PC-3 (cell line): ENCODE data around the gene TMEM121B. TPM values are rescaled to one million over a fixed set of nuclear protein-coding genes. Genes with fewer than 3 reads are reported as not detected.
A peak's percentile ranks its signal among the peaks of the same experiment; 100 is the strongest.

Experiments
- ATAC-seq: fragments of 200-7000 bp; cut with Tn5 transposase; 2 replicates; pipeline ENCODE4 v1.9.1; 2020; ENCODE audit warnings: mild to moderate bottlenecking, moderate library complexity
- BruUV-seq: library from RNA; stranded (reverse); fragments of 400-500 nt; replicated peaks from 2 replicates; lab custom pipeline; 2021; lab: Mats Ljungman, UMichigan
- CTCF ChIA-PET: fragments of 300-600 bp; sonication (Branson Sonifier 250); formaldehyde crosslinking; loops from one replicate; lab custom pipeline; 2022; ENCODE audit warnings: antibody characterized with exemption; lab: Charles Lee
- POLR2A ChIA-PET: fragments of 300-600 bp; sonication (Branson Sonifier 250); formaldehyde crosslinking; loops from one replicate; lab custom pipeline; 2022; ENCODE audit warnings: antibody characterized with exemption; ENCODE audit not compliant: unreplicated experiment; lab: Charles Lee
- DNase-seq: peaks from one replicate; pipeline ENCODE4 v3.0.0-alpha.2; 2015
- H2AFZ ChIP-seq: fragments of 300-600 bp; sonication (generic); 2 replicates; pipeline ENCODE4 v1.6.0; 2016; ENCODE audit warnings: antibody characterized with exemption, low read length
- H3F3A ChIP-seq: fragments of 300-600 bp; sonication (generic); one replicate; pipeline ENCODE4 v1.6.0; 2017; ENCODE audit warnings: antibody characterized with exemption, low read length, control low read depth, mild to moderate bottlenecking; ENCODE audit not compliant: unreplicated experiment
- H3K27ac ChIP-seq: fragments of 300-600 bp; sonication (generic); 2 replicates; pipeline ENCODE4 v1.5.1; 2016; ENCODE audit warnings: mild to moderate bottlenecking, low read length
- H3K27me3 ChIP-seq: fragments of 300-600 bp; sonication (generic); 2 replicates; pipeline ENCODE4 v1.6.1; 2016; ENCODE audit warnings: low read length, mixed read lengths
- H3K36me3 ChIP-seq: fragments of 300-600 bp; sonication (generic); 2 replicates; pipeline ENCODE4 v1.6.1; 2016; ENCODE audit warnings: low read depth, mixed run types, low read length, mixed read lengths
- H3K4me1 ChIP-seq: fragments of 300-600 bp; sonication (generic); 2 replicates; pipeline ENCODE4 v1.5.1; 2016; ENCODE audit warnings: low read length; ENCODE audit not compliant: insufficient read depth
- H3K4me2 ChIP-seq: fragments of 300-600 bp; sonication (generic); 2 replicates; pipeline ENCODE4 v1.6.0; 2016; ENCODE audit warnings: low read length
- H3K4me3 ChIP-seq: fragments of 300-600 bp; sonication (generic); 2 replicates; pipeline ENCODE4 v1.5.1; 2016; ENCODE audit warnings: mild to moderate bottlenecking, low read length, mixed read lengths
- H3K79me2 ChIP-seq: fragments of 300-600 bp; sonication (generic); 2 replicates; pipeline ENCODE4 v1.6.1; 2017; ENCODE audit warnings: low read length, mixed read lengths
- H3K9ac ChIP-seq: fragments of 300-600 bp; sonication (generic); 2 replicates; pipeline ENCODE4 v1.6.0; 2016; ENCODE audit warnings: mild to moderate bottlenecking, low read length
- H3K9me2 ChIP-seq: fragments of 300-600 bp; sonication (generic); replicated peaks from 2 replicates; pipeline ENCODE4 v1.6.1; 2016; ENCODE audit warnings: mixed run types, low read length, mixed read lengths
- H3K9me3 ChIP-seq: fragments of 300-600 bp; sonication (generic); 2 replicates; pipeline ENCODE4 v1.6.1; 2016; ENCODE audit warnings: low read length, mixed read lengths
- H4K20me1 ChIP-seq: fragments of 300-600 bp; sonication (generic); 2 replicates; pipeline ENCODE4 v1.6.1; 2016; ENCODE audit warnings: low read length, mixed read lengths
- EZH2 ChIP-seq: fragments of 300-600 bp; sonication (generic); IDR thresholded peaks from one replicate; pipeline ENCODE4 v1.6.1; 2017; ENCODE audit warnings: antibody characterized with exemption, mild to moderate bottlenecking, low read length; ENCODE audit not compliant: unreplicated experiment
- EZH2phosphoT487 ChIP-seq: fragments of 300-600 bp; sonication (generic); IDR thresholded peaks from 2 replicates; pipeline ENCODE4 v1.6.1; 2018; ENCODE audit warnings: mild to moderate bottlenecking, antibody characterized with exemption, low read length, borderline replicate concordance
- intact Hi-C: fragments of 100-400 bp; cut with micrococcal nuclease; formaldehyde crosslinking; loops from 2 replicates; pipeline ENCODE4 v1.9.0; 2023
- total RNA-seq: library from RNA; depleted of rRNA; stranded (reverse); fragments of >200 nt; gene quantifications from 2 replicates; pipeline ENCODE4 v1.2.3, GENCODE V29; 2014
- TF ChIP-seq, protein P1 (sequence below): fragments of 300-600 bp; sonication (generic); conservative IDR thresholded peaks from 2 replicates; pipeline ENCODE4 v1.5.1; 2017; ENCODE audit warnings: antibody characterized with exemption, low read depth, mild to moderate bottlenecking, low read length

TMEM121B gene
- total RNA-seq, 1 experiment from 2014 or later, result 0.11 TPM

- no peaks in the 10 kb centered on the region for H3F3A ChIP-seq
- intact Hi-C loops, result loop anchor here (1.0 to 2.0 kb wide), 2 partner anchors 28 to 87 kb away; no protein-coding TSS in a partner anchor
- H4K20me1 ChIP-seq, result no peaks in the 10 kb centered on the region
- H3K27ac ChIP-seq, result no peak overlapping the region
- no peak for ATAC-seq
- H3K36me3 ChIP-seq, result no peaks in the 10 kb centered on the region
- TSS peak; percentile 31 for BruUV-seq
- H3K4me2 ChIP-seq, result peak overlapping the region; percentile 90
- peaks cover 26% of the 10 kb centered on the region for H3K79me2 ChIP-seq
- no peak for DNase-seq
- no peaks in the 10 kb centered on the region for H3K9me2 ChIP-seq
- peak overlapping the region; percentile 85; the same call in 1 of the 2 replicates for H3K4me3 ChIP-seq
- CTCF ChIA-PET, result no interaction called here
- peak overlapping the region; percentile 76 for H3K9ac ChIP-seq
- no peaks in the 10 kb centered on the region for H3K9me3 ChIP-seq
- peak overlapping the region; percentile 89; the same call in 1 of the 2 replicates for H2AFZ ChIP-seq
- H3K4me1 ChIP-seq, result peaks cover 11% of the 10 kb centered on the region; the same call in 1 of the 2 replicates
- H3K27me3 ChIP-seq, result no peaks in the 10 kb centered on the region
- TF ChIP-seq EZH2phosphoT487 (no peak), EZH2 (no peak)
- TF ChIP-seq, protein P1, sequence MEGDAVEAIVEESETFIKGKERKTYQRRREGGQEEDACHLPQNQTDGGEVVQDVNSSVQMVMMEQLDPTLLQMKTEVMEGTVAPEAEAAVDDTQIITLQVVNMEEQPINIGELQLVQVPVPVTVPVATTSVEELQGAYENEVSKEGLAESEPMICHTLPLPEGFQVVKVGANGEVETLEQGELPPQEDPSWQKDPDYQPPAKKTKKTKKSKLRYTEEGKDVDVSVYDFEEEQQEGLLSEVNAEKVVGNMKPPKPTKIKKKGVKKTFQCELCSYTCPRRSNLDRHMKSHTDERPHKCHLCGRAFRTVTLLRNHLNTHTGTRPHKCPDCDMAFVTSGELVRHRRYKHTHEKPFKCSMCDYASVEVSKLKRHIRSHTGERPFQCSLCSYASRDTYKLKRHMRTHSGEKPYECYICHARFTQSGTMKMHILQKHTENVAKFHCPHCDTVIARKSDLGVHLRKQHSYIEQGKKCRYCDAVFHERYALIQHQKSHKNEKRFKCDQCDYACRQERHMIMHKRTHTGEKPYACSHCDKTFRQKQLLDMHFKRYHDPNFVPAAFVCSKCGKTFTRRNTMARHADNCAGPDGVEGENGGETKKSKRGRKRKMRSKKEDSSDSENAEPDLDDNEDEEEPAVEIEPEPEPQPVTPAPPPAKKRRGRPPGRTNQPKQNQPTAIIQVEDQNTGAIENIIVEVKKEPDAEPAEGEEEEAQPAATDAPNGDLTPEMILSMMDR, result no peak
- POLR2A ChIA-PET, result no interaction called here
These were observed 37.2 kb downstream of the TMEM121B start for GRCh38 chr22:17083811-17084441.

GRCh38 chr22:17083255-17083654 lies 37.9 kb downstream of the TMEM121B start:
- Histone ChIP-seq H3K9me3 (no peaks in the 10 kb centered on the region), H3K4me1 (peaks cover 11% of the 10 kb centered on the region; the same call in 1 of the 2 replicates), H3K4me3 (no peak overlapping the region), H3K4me2 (no peak overlapping the region), H3K27ac (no peak overlapping the region), H3K36me3 (no peaks in the 10 kb centered on the region), H3K9ac (no peak overlapping the region), H3K9me2 (no peaks in the 10 kb centered on the region), H3F3A (no peaks in the 10 kb centered on the region), H2AFZ (no peak overlapping the region), H3K27me3 (no peaks in the 10 kb centered on the region), H4K20me1 (no peaks in the 10 kb centered on the region), H3K79me2 (peaks cover 26% of the 10 kb centered on the region)
- ATAC-seq (no peak), DNase-seq (no peak)
- BruUV-seq, result no TSS peak
- TF ChIP-seq, protein P1, result no peak
- TF ChIP-seq EZH2, result no peak
- TF ChIP-seq EZH2phosphoT487, result no peak
- intact Hi-C loops, result no loop called here
- ChIA-PET POLR2A (no interaction called here), CTCF (no interaction called here)

GRCh38 chr22:17079572-17079971 lies 41.6 kb downstream of the TMEM121B start:
- H3K9me2 ChIP-seq, result no peaks in the 10 kb centered on the region
- H3K4me1 ChIP-seq, result peaks cover 4% of the 10 kb centered on the region; the same call in 1 of the 2 replicates
- no TSS peak for BruUV-seq
- DNase-seq (no peak), ATAC-seq (no peak)
- intact Hi-C loops, result no loop called here
- no peak overlapping the region for H3K27ac ChIP-seq
- H4K20me1 ChIP-seq, result no peaks in the 10 kb centered on the region
- H3F3A ChIP-seq, result no peaks in the 10 kb centered on the region
- no peak overlapping the region for H3K4me3 ChIP-seq
- no peaks in the 10 kb centered on the region for H3K9me3 ChIP-seq
- H3K4me2 ChIP-seq, result no peak overlapping the region
- H2AFZ ChIP-seq, result no peak overlapping the region
- H3K36me3 ChIP-seq, result no peaks in the 10 kb centered on the region
- ChIA-PET CTCF (no interaction called here), POLR2A (no interaction called here)
- no peak overlapping the region for H3K9ac ChIP-seq
- no peaks in the 10 kb centered on the region for H3K27me3 ChIP-seq
- H3K79me2 ChIP-seq, result no peaks in the 10 kb centered on the region
- TF ChIP-seq, protein P1, result no peak
- TF ChIP-seq EZH2phosphoT487, result no peak
- no peak for TF ChIP-seq EZH2
